NCI-H510A treated with DMSO at 0.1 percent for 48 hours (cell line): ENCODE results near the gene CLRN1.

Experiments used
- DNase-seq: peaks from one replicate; lab custom pipeline; 2025; lab: John Stamatoyannopoulos, UW

The CLRN1 gene

DNA sequence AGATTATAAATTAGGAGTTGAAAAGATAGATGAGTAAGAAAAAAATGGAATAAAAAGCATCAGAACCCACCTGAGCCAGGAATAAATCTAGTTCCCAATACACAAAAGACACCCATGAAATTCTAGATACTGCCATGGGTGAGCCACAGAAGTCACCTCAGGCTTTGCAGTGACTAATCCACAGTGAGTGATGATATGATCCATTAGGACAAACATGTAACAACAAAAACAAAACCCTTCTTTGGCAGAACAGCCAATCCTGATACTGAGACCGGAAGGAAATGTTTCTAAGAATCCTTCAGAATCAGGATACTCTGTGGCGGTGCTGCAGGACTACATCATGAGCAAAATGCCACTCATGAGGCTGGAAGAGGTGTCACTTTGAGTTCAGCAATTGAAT lies 52.3 kb downstream of the CLRN1 start:
- DNase-seq: no peak

GRCh38 chr3:150917951-150918350 lies 54.6 kb downstream of the CLRN1 start:
- peak; percentile 9 for DNase-seq

DNA sequence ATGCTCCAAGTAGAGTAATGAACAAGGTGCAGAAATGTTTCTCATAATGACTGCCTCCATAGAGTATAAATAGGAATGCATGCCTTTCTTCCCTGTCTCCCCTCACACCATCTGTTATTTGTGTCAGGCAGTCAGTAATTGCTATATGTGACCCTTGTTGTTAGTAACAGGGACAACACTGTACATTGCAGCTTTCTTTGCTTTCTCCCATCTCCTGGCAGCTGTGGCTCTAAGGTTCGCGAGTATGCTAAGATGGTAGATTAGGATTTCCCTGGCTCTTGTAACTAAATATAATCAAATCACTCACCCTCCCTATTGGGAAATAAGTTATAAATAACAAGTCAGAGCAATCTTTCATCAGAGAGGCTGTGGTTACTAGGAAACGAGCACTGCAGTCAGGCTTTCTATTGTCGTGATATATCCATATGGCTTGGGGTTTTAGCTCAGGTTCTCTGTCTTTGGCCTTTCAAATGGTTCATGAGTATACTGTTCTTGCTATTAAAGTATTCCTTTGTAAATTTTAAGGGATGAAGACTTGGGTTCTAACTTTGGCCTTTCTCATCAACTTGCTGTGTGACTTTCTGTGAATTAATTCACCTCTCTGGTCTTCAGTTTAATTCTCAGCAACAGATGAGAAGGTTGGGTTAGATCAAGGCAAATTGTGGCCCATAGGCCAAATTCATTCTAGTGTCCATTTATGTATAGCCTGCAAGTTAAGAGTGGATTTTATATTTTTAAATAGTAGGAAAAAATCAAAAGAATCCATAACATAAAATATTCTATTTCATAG lies 59.2 kb downstream of the CLRN1 start:
- DNase-seq: no peak

GRCh38 chr3:150912501-150912900 lies 60.0 kb downstream of the CLRN1 start:
- no peak for DNase-seq

GRCh38 chr3:150911771-150912170 lies 60.8 kb downstream of the CLRN1 start:
- no peak for DNase-seq

DNA sequence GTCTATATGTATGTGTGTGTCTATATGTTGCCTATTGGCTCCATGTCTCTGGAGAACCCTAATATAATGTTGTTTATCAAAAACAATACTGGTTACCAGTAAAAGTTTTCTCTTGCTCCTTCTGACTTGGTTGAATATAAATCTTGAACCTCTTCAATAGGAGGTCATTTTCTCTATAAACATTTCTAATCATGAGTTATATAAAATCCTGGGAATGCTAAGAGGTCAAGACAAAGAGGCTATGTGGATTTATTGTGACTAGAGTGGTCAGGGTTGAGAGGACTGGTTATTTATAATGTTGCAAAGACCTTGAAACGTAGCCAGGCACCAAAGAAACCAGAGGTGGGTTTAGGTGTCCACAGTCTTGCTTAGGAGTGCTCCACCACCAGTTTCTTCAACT lies 66.1 kb downstream of the CLRN1 start:
- DNase-seq: no peak

- DNase-seq: no peak
Measured at GRCh38 chr3:150905746-150906145, 66.8 kb downstream of the CLRN1 start.

DNA sequence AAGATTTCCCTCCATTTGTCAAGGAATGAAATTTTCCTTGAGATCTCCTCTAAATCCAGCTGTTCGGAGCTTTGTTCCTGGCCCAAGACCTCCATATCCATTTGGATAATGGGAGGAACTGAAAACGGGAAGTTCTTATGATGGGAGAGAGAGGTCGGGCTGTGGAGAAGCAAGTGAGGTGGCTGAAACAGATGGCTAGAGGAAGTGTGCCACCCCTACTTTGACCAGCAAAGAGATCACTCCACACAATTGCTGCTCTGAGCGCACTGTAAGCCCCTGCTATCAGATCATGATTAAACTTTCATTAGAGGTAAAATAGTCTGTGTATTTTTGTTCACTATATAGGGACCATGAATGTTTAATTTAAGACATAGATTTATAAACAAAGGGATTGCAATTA lies 67.2 kb downstream of the CLRN1 start, which contains the start of gene MINDY4B:
Gene MINDY4B (minus strand): TSS at position 101 of the 400 bp plus-strand sequence. CDS start 0 bp downstream, at position 101.
- DNase-seq: no peak

GRCh38 chr3:150902988-150903387 lies 69.5 kb downstream of the CLRN1 start:
- DNase-seq: no peak

DNA sequence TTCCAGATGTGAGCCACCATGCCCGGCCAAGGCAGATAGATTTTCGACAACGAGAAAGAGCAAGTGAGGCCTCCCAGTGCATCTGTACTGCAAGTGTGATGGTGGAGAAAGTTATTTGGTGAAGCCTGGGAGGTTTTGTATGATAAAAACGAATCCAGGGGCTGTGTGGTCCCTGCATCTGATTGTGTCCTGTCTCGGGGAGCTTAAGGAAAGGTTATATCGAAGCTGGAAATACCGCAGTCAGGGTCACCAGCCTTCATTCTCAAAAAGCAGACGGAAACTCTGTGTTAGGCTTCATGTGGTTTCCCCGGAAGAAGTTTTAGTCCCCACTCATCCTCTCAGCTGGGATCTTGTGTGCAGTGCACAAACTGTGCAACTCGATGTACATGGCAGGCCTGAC lies 70.7 kb downstream of the CLRN1 start:
- no peak for DNase-seq

DNA sequence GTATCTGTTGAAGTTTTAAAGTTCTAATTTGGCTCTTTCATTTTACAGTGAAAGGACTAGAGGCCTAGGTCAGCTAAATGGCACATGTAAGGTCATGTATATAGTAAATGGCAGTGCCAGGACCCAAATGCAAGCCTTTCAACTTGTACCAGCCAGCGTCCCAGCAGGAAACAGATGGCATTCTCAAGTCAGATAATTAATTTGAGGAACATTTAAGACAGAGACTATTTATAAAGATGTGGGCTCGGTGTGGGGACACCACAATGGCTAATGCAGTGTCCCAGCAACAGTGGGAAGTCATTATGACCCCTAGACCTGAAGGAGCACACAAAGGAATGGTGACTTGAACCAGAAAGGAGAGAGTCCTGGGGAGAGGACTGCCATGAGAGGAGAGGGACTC lies 73.4 kb downstream of the CLRN1 start:
- DNase-seq: no peak

- no peak for DNase-seq
Measured at GRCh38 chr3:150898046-150898754, 74.3 kb downstream of the CLRN1 start.

DNA sequence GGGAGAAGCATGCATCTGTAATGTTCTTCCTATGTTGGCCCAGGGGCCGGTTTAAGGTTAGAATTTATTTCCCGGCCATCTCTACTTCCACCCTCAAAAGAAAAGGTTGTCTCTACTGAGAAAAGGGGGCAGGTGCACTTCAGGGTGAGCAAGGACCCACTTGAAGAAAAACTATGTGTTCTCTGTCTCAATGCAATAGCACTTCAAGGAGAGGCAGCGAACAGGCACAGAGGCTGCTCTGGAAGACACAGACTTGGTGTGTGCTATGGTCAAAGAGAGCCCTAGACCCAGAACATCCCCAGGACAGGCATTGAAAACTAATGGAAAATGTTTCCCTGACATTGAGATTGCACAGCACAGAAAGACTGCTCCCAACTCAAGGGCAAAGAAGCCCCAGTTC lies 74.9 kb downstream of the CLRN1 start:
- DNase-seq: no peak

DNA sequence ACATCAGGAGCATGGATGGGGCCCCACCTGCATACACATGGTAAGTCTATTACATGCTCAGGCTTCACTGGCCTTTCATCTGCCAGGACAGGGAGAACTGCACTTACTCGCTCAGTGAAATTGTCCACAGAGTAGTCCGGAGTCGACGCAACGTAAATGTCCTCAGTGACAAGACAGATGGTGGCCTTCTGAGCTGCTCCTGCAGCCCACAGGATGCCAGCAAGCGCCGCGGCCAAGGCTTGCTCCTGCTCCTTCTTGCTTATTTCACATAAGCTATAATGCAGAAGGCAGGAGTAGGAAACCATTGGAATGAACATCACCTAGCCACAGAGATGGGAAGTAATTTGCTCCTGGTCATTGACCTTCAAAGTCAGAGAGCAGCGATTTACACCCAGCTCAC lies 81.7 kb downstream of the CLRN1 start:
- DNase-seq: no peak

DNA sequence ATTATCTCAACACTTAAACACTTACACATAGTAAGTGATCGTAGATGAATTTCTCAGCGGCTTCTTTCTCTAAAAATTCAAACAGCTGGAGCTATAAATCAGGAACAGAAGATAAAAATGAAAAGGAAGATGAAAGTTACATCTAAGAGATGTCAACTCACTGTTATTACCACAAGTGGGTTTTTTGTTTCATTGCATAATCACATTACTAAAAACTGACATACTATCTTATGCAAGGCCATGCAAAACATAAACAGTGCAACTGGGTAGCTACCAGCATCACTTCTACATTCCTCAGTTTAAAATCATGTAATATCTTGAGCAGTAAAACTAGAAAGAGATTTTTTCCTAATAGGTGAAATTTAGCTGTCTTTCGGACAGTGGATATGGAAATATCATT lies 82.2 kb downstream of the CLRN1 start:
- DNase-seq: no peak

DNA sequence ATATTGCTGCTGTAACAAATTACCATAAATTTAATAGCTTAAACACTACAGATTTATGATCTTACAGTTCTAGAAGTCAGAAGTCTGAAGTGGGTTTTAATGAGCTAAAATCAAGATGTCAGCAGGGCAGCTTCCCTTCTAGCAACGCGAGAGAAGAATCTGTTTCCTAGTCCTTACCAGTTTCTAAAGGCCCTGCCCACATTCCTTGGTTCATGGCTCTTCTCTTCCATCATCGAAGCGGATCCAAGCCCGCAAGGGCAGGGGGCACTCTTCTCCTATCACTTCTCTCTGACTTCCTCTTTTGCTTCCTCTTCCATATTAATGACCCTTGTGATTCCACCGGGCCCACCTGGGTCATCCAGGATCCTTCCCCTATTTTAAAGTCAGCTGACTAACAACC lies 83.4 kb downstream of the CLRN1 start:
- no peak for DNase-seq

DNA sequence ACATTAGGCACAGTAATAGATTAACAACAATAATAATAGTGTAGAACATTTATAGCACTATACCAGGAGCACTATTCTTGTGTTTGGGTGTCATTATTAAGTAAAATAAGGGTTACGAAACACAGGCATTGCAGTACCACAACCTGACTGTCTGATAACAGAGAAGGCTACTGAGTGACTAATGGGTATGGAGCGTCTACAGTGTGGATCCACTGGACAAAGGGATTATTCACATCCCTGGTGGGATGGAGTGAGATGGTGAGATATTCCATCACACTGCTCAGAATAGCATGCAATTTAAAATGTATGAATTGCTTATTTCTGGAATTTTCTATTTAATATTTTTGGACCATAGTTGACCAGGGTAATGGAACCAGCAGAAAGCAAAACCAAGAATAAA lies 85.5 kb downstream of the CLRN1 start:
- no peak for DNase-seq

GRCh38 chr3:150885535-150885934 lies 87.0 kb downstream of the CLRN1 start:
- no peak for DNase-seq

- no peak for DNase-seq
Measured at GRCh38 chr3:150878996-150879575, 93.4 kb downstream of the CLRN1 start.

- DNase-seq: no peak
Measured at GRCh38 chr3:150878290-150878689, 94.2 kb downstream of the CLRN1 start.

DNA sequence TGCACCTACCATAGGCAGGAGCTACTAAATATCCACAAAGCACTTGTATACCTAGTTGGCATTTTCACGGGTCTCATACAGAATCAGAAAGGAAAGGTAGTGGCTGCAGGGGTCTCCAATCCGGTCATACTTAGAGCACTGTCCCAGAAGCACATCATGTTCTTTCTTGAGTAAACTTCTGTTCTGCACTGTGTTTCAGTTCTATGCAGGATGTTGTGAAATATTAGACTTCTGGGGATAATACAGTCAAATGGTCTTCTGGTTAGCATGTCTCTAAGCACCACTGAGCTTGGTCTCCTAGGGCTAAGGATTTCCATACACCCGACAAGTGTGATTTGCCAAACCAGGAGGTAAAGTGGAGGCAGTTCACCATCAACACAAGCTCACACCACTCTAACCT lies 95.2 kb downstream of the CLRN1 start:
- DNase-seq: no peak

- no peak for DNase-seq
Measured at GRCh38 chr3:150876611-150877265, 95.8 kb downstream of the CLRN1 start.
